H1 (cell line): ENCODE results near the gene GNAL. TPM values are rescaled to one million over a fixed set of nuclear protein-coding genes. Genes with fewer than 3 reads are reported as not detected.

ENCODE experiments used
- CTCF ChIA-PET: fragments of 300-600 bp; sonication (Branson Sonifier 250); formaldehyde crosslinking; loops from one replicate; lab custom pipeline; 2021; ENCODE audit not compliant: partially characterized antibody; lab: Charles Lee
- POLR2A ChIA-PET: fragments of 300-600 bp; sonication (Branson Sonifier 250); formaldehyde crosslinking; loops from one replicate; lab custom pipeline; 2021; ENCODE audit warnings: inconsistent platforms; ENCODE audit not compliant: partially characterized antibody; lab: Charles Lee
- DNase-seq, 2 experiments: peaks; one replicate each; pipeline versions ENCODE4 v3.0.0 to v3.0.0-alpha.2; 2010 to 2022; ENCODE audit warnings: low spot score in 2 of 2, low read depth in 1 of 2, mixed read lengths in 1 of 2
- FAIRE-seq: peaks from 2 replicates; lab custom pipeline; 2011; peaks lifted over from hg19 to GRCh38; lab: Jason Lieb, UNC
- H2AFZ ChIP-seq: 2 replicates; pipeline ENCODE4 v1.8.1; 2012; ENCODE audit warnings: low read length, inconsistent platforms
- H2AK5ac ChIP-seq: 2 replicates; pipeline ENCODE4 v1.6.1; 2013; ENCODE audit warnings: low read depth, low read length
- H2BK120ac ChIP-seq: replicated peaks from 2 replicates; pipeline ENCODE3; 2013; ENCODE audit warnings: low read depth, low read length, inconsistent platforms
- H2BK12ac ChIP-seq: 2 replicates; pipeline ENCODE4 v1.6.1; 2013; ENCODE audit warnings: low read depth, low read length
- H2BK15ac ChIP-seq: 2 replicates; pipeline ENCODE4 v1.6.1; 2013; ENCODE audit warnings: low read length
- H2BK20ac ChIP-seq: 2 replicates; pipeline ENCODE4 v1.6.1; 2013; ENCODE audit warnings: low read length
- H2BK5ac ChIP-seq: 2 replicates; pipeline ENCODE4 v1.6.1; 2013; ENCODE audit warnings: low read depth, low read length
- H3K14ac ChIP-seq: 2 replicates; pipeline ENCODE4 v1.6.1; 2013; ENCODE audit warnings: inconsistent platforms; ENCODE audit not compliant: insufficient read length
- H3K18ac ChIP-seq: 2 replicates; pipeline ENCODE4 v1.6.1; 2013; ENCODE audit warnings: low read length; ENCODE audit errors: extremely low read depth
- H3K23ac ChIP-seq: 2 replicates; pipeline ENCODE4 v1.6.1; 2013; ENCODE audit warnings: inconsistent platforms; ENCODE audit not compliant: insufficient read length
- H3K23me2 ChIP-seq: 2 replicates; pipeline ENCODE4 v1.6.1; 2013; ENCODE audit warnings: low read depth, low read length
- H3K27ac ChIP-seq: 2 replicates; pipeline ENCODE4 v1.6.1; 2011; ENCODE audit warnings: low read depth, low read length, inconsistent platforms
- H3K27me3 ChIP-seq, 4 experiments: replicated peaks in 1 of 4; 1 replicate in 1 of 4; 2 replicates in 3 of 4; pipeline versions ENCODE4 v1.6.1 to v1.8.1; 2011 to 2013; ENCODE audit warnings: low read length in 3 of 4, mild to moderate bottlenecking in 3 of 4, inconsistent platforms in 2 of 4, mixed read lengths in 2 of 4, moderate library complexity in 1 of 4; ENCODE audit not compliant: control insufficient read depth in 3 of 4, insufficient read depth in 3 of 4; ENCODE audit errors: extremely low read depth in 1 of 4
- H3K36me3 ChIP-seq, 4 experiments: 2 replicates each; pipeline versions ENCODE4 v1.6.1 to v1.8.1; 2011 to 2013; ENCODE audit warnings: mild to moderate bottlenecking in 4 of 4, low read length in 3 of 4, moderate library complexity in 2 of 4, control low read depth in 1 of 4, inconsistent platforms in 1 of 4; ENCODE audit not compliant: insufficient read depth in 4 of 4, control insufficient read depth in 2 of 4
- H3K4ac ChIP-seq: replicated peaks from 2 replicates; pipeline ENCODE3; 2013; ENCODE audit warnings: low read length, low read depth, mixed read lengths, inconsistent platforms; ENCODE audit not compliant: insufficient read length
- H3K4me1 ChIP-seq, 4 experiments: replicated peaks in 1 of 4; 1 replicate in 1 of 4; 2 replicates in 3 of 4; pipeline versions ENCODE4 v1.6.1 to v1.8.1; 2011 to 2013; ENCODE audit warnings: low read length in 3 of 4, inconsistent platforms in 2 of 4, mixed read lengths in 1 of 4; ENCODE audit not compliant: insufficient read depth in 4 of 4, control insufficient read depth in 3 of 4
- H3K4me2 ChIP-seq, 2 experiments: 2 replicates each; pipeline versions ENCODE4 v1.6.1 to v1.8.1; 2011 to 2013; ENCODE audit warnings: low read depth in 2 of 2, low read length in 2 of 2, control low read depth in 1 of 2, inconsistent platforms in 1 of 2, mild to moderate bottlenecking in 1 of 2; ENCODE audit not compliant: insufficient read depth in 1 of 2
- H3K4me3 ChIP-seq, 4 experiments: fragments of 200-600, 300-600 bp in 1 of 4; sonication (generic), shearing (Covaris generic), sonication (Bioruptor Twin) in 1 of 4; 2 replicates each; pipeline versions ENCODE4 v1.5.1 to v1.8.1; 2011 to 2016; ENCODE audit warnings: low read length in 4 of 4, low read depth in 3 of 4, control low read depth in 2 of 4, inconsistent platforms in 2 of 4, mild to moderate bottlenecking in 2 of 4, mixed read lengths in 1 of 4, moderate library complexity in 1 of 4; ENCODE audit not compliant: insufficient read depth in 2 of 4; ENCODE audit errors: extremely low read depth in 1 of 4
- H3K56ac ChIP-seq: replicated peaks from 2 replicates; pipeline ENCODE3; 2013; ENCODE audit warnings: low read depth, mild to moderate bottlenecking, mixed read lengths, low read length, inconsistent platforms; ENCODE audit not compliant: insufficient read length
- H3K79me1 ChIP-seq: 2 replicates; pipeline ENCODE4 v1.6.1; 2013; ENCODE audit warnings: low read depth, low read length, control low read depth
- H3K79me2 ChIP-seq, 2 experiments: 2 replicates each; pipeline versions ENCODE4 v1.6.1 to v1.8.1; 2012 to 2013; ENCODE audit warnings: low read length in 2 of 2, mild to moderate bottlenecking in 2 of 2, inconsistent platforms in 1 of 2; ENCODE audit not compliant: insufficient read depth in 2 of 2, control insufficient read depth in 1 of 2
- H3K9ac ChIP-seq, 4 experiments: replicated peaks in 1 of 4; 1 replicate in 1 of 4; 2 replicates in 3 of 4; pipeline versions ENCODE4 v1.6.1 to v1.8.1; 2011 to 2013; ENCODE audit warnings: low read depth in 3 of 4, low read length in 3 of 4, control low read depth in 2 of 4, mild to moderate bottlenecking in 2 of 4, moderate library complexity in 2 of 4, inconsistent platforms in 1 of 4; ENCODE audit errors: extremely low read depth in 1 of 4
- H3K9me3 ChIP-seq, 2 experiments: 2 replicates each; pipeline versions ENCODE4 v1.6.1 to v1.8.1; 2012 to 2013; ENCODE audit warnings: mild to moderate bottlenecking in 2 of 2, moderate library complexity in 2 of 2, control low read depth in 1 of 2, inconsistent platforms in 1 of 2, low read depth in 1 of 2, low read length in 1 of 2, mixed read lengths in 1 of 2; ENCODE audit not compliant: insufficient read depth in 2 of 2
- H4K20me1 ChIP-seq, 2 experiments: replicated peaks in 1 of 2; 2 replicates each; pipeline versions ENCODE3 to v1.8.1; 2011 to 2013; ENCODE audit warnings: inconsistent platforms in 2 of 2, low read length in 2 of 2, mild to moderate bottlenecking in 1 of 2; ENCODE audit not compliant: insufficient read depth in 2 of 2, control insufficient read depth in 1 of 2
- H4K5ac ChIP-seq: 2 replicates; pipeline ENCODE4 v1.6.1; 2013; ENCODE audit warnings: low read length, low read depth, mixed read lengths, inconsistent platforms; ENCODE audit not compliant: insufficient read length
- H4K8ac ChIP-seq: 2 replicates; pipeline ENCODE4 v1.8.0; 2013; ENCODE audit warnings: mild to moderate bottlenecking, moderate library complexity, low read length, inconsistent platforms; ENCODE audit not compliant: insufficient read depth; ENCODE audit errors: extremely low read depth
- H4K91ac ChIP-seq: replicated peaks from 2 replicates; pipeline ENCODE3; 2013; ENCODE audit warnings: low read length, mixed read lengths, inconsistent platforms; ENCODE audit not compliant: insufficient read length
- CREB1 ChIP-seq: IDR thresholded peaks from 2 replicates; pipeline ENCODE4 v1.6.1; 2012; ENCODE audit warnings: inconsistent platforms
- JUND ChIP-seq: IDR thresholded peaks from 2 replicates; pipeline ENCODE4 v1.6.1; 2011; ENCODE audit warnings: mild to moderate bottlenecking, improper control_type of control experiment, low read length
- SP1 ChIP-seq: IDR thresholded peaks from 2 replicates; pipeline ENCODE4 v1.6.1; 2011; ENCODE audit warnings: low read depth, low read length
- WGBS, 2 experiments: shearing (Covaris generic) in 1 of 2; methylation state at CpG; one replicate each; pipeline versions ENCODE4 v1.1.6 to v1.1.7; 2013 to 2015; ENCODE audit warnings: low lambda C conversion rate in 2 of 2, mixed read lengths in 2 of 2, inconsistent platforms in 1 of 2, low coverage in 1 of 2, missing lambda C conversion rate in 1 of 2; ENCODE audit not compliant: insufficient replicate concordance in 2 of 2, insufficient coverage in 1 of 2, insufficient read length in 1 of 2; ENCODE audit errors: extremely low coverage in 1 of 2, missing lambda C conversion rate in 1 of 2; 5-methylcytosine and 5-hydroxymethylcytosine counted together
- polyA plus RNA-seq, 7 experiments: library from polyadenylated mRNA; depleted of rRNA in 3 of 7; stranded (reverse) in 5 of 7; unstranded in 2 of 7; fragments of >200 nt in 5 of 7; fragments of 200-250 nt in 2 of 7; gene quantifications; 1 replicate in 5 of 7; 2 replicates in 1 of 7; 4 replicates in 1 of 7; pipeline versions ENCODE4 v1.2.1 to v1.2.3, GENCODE V29; 2011 to 2013; ENCODE audit warnings: missing spikeins in 2 of 7, mixed read lengths in 2 of 7
- total RNA-seq: library from RNA; stranded (reverse); fragmentation: NEBNext Ultra II Directional; extraction: Animal tissue kit (Norgen Biotek cat#: 25700); gene quantifications from 2 replicates; pipeline ENCODE4 v1.2.1, GENCODE V29; 2021

Gene GNAL
- total and polyA plus RNA-seq, 2 of the 8 experiments (the other 6 are each of a cell fraction or from before 2014, with no cell fraction given): 13.2 to 18.3 TPM

DNA sequence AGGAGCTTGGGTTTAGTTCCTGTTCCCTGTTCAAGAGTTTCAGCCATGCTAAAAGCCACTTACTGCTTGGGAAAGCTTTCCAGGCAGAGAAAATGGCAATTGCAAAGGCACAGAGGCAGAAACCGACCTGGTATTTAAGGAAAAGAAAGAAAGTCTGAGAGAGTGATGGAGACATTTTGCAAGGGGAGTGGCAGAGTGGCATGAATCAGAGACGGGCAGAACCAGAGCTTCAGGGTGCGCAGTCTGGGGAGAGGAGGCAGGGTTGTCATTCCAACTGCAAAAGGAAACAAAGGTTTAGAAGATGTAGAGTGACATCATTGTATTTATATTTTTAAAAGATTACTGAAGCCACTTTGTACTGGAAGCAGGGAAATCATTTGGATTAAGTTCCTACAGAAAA, 14.9 kb upstream of the GNAL start:
- Histone ChIP-seq H2BK20ac (no peak overlapping the region), H3K9me3 (no peaks in the 10 kb centered on the region), H3K4me1 (no peaks in the 10 kb centered on the region), H4K8ac (no peak overlapping the region), H4K91ac (no peak overlapping the region), H3K27ac (no peak overlapping the region), H3K79me1 (no peaks in the 10 kb centered on the region), H3K9ac (no peak overlapping the region), H3K79me2 (no peaks in the 10 kb centered on the region), H3K4ac (no peak overlapping the region), H2BK5ac (no peak overlapping the region), H2AFZ (no peak overlapping the region), H2BK15ac (no peak overlapping the region), H2AK5ac (no peak overlapping the region), H3K36me3 (no peaks in the 10 kb centered on the region), H3K4me2 (no peak overlapping the region), H3K56ac (no peak overlapping the region), H3K23me2 (no peaks in the 10 kb centered on the region), H2BK12ac (no peak overlapping the region), H3K4me3 (no peak overlapping the region), H4K5ac (no peak overlapping the region), H4K20me1 (no peaks in the 10 kb centered on the region), H2BK120ac (no peak overlapping the region), H3K23ac (no peak overlapping the region), H3K18ac (no peak overlapping the region), H3K27me3 (no peaks in the 10 kb centered on the region; a peak in 2 of 7 replicates), H3K14ac (no peak overlapping the region)
- 85% methylated on average over 3 of the region's 3 CpGs; no CpG with 5 or more reads in 1 of the 2 experiments for WGBS, 2 experiments
- FAIRE-seq: no peak
- ChIA-PET CTCF (interaction anchor here (0.8 to 1.4 kb wide), 3 partner anchors 11 to 66 kb away, joined by 3 to 4 read pairs (median 3); no protein-coding TSS in a partner anchor), POLR2A (interaction anchor here (1.9 kb wide), 1 partner anchor 12 kb away, joined by 4 read pairs; no protein-coding TSS in a partner anchor)
- no peak for DNase-seq
- TF ChIP-seq JUND (no peak), SP1 (no peak), CREB1 (no peak)
